Measurements from ENCODE around the gene PCDHGB3. TPM values are rescaled to one million over a fixed set of nuclear protein-coding genes. Genes with fewer than 3 reads are reported as not detected.
A peak's percentile ranks its signal among the peaks of the same experiment; 100 is the strongest.
"Not testable (repeated sequence)": the region's sequence is repeated elsewhere in the genome, so short reads cannot be mapped to it uniquely, and the experiment has no call there.

The PCDHGB3 gene
- 0.21 and 0.53 TPM in 2 replicates for total RNA-seq (2014; rRNA removed; shearing (Covaris generic))
- 0.46 and 0.91 TPM in 2 replicates for polyA plus RNA-seq (2015; cell fraction: cytosol; rRNA removed)
- polyA plus RNA-seq (2015; cell fraction: nucleus; rRNA removed): 0.33 and 1.0 TPM in 2 replicates

DNA sequence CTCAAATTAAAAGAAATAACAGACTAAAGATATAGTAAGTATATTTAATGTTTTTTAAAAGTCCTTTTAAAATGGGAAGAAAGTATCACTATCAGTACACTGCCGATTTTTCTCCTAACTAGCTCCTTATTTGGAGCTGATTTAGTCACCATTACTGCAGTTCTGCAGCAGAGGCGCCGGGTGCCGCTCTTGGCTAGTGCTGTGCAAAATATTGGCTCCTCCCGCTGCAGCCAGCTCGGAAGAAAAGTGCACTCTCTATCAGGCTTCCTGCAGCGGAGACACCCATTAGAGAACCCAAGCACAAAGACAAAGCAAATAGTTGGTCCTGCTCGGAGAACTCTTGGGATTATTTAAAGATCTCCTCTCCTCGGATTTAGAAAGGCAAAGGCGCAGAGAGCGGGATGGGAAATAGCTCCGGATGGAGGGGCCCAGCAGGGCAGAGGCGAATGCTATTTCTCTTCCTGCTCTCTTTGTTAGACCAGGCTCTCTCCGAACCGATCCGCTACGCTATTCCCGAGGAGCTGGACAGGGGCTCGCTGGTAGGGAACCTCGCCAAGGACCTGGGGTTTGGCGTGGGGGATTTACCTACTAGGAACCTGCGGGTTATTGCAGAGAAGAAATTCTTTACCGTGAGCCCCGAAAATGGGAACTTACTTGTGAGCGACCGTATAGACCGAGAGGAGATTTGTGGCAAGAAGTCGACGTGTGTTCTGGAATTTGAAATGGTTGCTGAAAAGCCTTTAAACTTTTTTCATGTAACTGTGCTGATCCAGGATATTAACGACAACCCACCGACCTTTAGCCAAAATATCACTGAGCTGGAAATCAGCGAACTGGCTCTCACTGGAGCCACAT is at the start of gene PCDHGB3:
Gene PCDHGB3, plus strand, starts transcription at position 249 of the 855 bp plus-strand sequence. Its CDS starts 153 bp downstream, at position 402.
- in situ Hi-C loops (cut with HindIII; ENCODE audit: low pct_unique_long_range_greater_than_20kb, low sequenced_read_pairs): no loop called here
- peak; percentile 33 for DNase-seq (ENCODE audit: low read depth, low spot score)

GRCh38 chr5:141322261-141322660 is 47.8 kb upstream of the PCDHGB3 start:
- in situ Hi-C loops (cut with HindIII; ENCODE audit: low pct_unique_long_range_greater_than_20kb, low sequenced_read_pairs): no loop called here
- DNase-seq (ENCODE audit: low read depth, low spot score): no peak

DNA sequence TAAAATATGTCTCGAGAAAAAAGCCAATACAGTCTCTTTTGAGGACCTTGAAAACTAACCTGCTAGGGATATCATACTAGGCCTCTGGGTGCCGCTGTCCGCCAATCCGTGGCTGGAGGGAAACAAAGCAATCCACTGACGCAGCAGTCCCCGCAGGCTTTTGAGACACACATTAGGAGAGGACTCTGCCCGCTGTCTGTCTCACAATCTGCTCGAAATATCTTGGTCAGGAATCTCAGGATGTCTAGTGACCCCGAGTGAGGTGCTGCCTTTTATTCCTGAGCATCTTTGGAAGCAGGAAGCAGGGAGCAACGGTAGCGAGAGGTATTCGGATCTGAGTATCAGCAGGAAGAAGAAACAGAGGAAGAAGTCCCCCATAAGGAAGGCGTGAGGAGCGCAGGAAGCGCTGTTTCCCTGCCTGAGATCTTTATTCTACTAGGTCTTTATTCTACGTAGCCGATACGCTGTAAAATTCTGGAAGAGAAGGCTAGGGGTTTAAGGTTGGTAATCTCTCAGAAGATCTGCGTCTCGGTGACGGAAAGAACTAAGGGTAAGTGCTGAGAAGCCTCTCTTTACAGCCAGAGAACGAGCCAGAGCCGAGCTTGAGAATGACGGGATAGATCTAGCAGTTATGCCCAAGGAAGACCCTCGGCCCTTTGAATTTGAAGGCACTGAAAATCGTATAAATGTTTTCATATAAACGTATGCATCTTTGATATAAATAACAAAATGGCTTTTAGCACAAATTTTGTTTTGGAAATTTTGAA is 43.8 kb upstream of the PCDHGB3 start:
- in situ Hi-C loops (cut with HindIII; ENCODE audit: low pct_unique_long_range_greater_than_20kb, low sequenced_read_pairs): no loop called here
- peak; percentile 76 for DNase-seq (ENCODE audit: low read depth, low spot score)

- no peak for DNase-seq (ENCODE audit: low read depth, low spot score)
- in situ Hi-C loops (cut with HindIII; ENCODE audit: low pct_unique_long_range_greater_than_20kb, low sequenced_read_pairs): no loop called here
Observed at GRCh38 chr5:141328231-141328630, 41.8 kb upstream of the PCDHGB3 start.

GRCh38 chr5:141330299-141331080 is 39.6 kb upstream of the PCDHGB3 start, which contains the start of gene PCDHGA1:
TSS of gene PCDHGA1 (plus strand) at chr5:141330514.
- DNase-seq (ENCODE audit: low read depth, low spot score): peak; percentile 60
- in situ Hi-C loops (cut with HindIII; ENCODE audit: low pct_unique_long_range_greater_than_20kb, low sequenced_read_pairs): no loop called here

DNA sequence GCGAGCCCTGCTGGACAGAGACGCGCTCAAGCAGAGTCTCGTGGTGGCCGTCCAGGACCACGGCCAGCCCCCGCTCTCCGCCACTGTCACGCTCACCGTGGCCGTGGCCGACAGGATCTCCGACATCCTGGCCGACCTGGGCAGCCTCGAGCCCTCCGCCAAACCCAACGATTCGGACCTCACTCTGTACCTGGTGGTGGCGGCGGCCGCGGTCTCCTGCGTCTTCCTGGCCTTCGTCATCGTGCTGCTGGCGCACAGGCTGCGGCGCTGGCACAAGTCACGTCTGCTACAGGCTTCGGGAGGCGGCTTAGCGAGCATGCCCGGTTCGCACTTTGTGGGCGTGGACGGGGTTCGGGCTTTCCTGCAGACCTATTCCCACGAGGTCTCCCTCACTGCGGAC is 37.5 kb upstream of the PCDHGB3 start:
- in situ Hi-C loops (cut with HindIII; ENCODE audit: low pct_unique_long_range_greater_than_20kb, low sequenced_read_pairs): not testable (repeated sequence)

DNA sequence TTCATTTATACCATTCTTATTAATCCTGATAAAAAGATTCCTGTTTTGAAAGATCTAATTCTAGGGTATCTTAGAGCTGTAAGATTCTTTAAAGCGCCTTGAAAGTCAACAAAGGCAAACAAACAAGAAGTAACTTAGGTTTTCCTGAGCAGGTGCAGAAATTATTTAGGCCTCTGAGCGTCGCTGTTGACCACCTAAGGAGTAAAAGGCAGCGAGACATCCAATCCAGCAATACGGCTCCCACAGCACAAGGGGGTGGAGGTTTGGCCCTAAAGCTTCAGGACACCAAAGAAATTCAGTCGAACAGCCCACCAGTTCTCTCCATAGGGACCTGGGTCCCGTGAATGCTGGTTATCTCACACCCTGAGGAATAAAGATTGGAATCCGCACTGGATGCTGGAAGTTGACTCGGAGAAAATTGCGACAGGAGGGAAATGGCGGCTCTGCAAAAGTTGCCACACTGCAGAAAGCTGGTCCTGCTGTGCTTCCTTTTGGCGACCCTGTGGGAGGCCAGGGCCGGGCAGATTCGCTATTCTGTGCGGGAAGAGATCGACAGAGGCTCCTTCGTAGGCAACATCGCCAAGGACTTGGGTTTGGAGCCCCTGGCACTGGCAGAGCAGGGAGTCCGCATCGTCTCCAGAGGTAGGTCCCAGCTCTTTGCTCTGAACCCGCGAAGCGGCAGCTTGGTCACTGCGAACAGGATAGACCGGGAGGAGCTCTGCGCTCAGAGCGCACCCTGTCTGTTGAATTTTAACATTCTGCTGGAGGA is 31.3 kb upstream of the PCDHGB3 start, which contains the start of gene PCDHGA2:
Gene PCDHGA2, plus strand, starts transcription at position 223 of the 769 bp plus-strand sequence.
- peak; percentile 69 for DNase-seq (ENCODE audit: low read depth, low spot score)

More for the DNA sequence above, 37.5 kb upstream of the PCDHGB3 start:
- not testable (repeated sequence) for DNase-seq (ENCODE audit: low read depth, low spot score)

GRCh38 chr5:141340781-141341354 is 29.2 kb upstream of the PCDHGB3 start:
- in situ Hi-C loops (cut with HindIII; ENCODE audit: low pct_unique_long_range_greater_than_20kb, low sequenced_read_pairs); DNase-seq (ENCODE audit: low read depth, low spot score): not testable (repeated sequence)

More for the DNA sequence above, 31.3 kb upstream of the PCDHGB3 start, which contains the start of gene PCDHGA2:
- in situ Hi-C loops (cut with HindIII; ENCODE audit: low pct_unique_long_range_greater_than_20kb, low sequenced_read_pairs): no loop called here

GRCh38 chr5:141342773-141343172 is 27.3 kb upstream of the PCDHGB3 start:
- in situ Hi-C loops (cut with HindIII; ENCODE audit: low pct_unique_long_range_greater_than_20kb, low sequenced_read_pairs): no loop called here
- no peak for DNase-seq (ENCODE audit: low read depth, low spot score)

DNA sequence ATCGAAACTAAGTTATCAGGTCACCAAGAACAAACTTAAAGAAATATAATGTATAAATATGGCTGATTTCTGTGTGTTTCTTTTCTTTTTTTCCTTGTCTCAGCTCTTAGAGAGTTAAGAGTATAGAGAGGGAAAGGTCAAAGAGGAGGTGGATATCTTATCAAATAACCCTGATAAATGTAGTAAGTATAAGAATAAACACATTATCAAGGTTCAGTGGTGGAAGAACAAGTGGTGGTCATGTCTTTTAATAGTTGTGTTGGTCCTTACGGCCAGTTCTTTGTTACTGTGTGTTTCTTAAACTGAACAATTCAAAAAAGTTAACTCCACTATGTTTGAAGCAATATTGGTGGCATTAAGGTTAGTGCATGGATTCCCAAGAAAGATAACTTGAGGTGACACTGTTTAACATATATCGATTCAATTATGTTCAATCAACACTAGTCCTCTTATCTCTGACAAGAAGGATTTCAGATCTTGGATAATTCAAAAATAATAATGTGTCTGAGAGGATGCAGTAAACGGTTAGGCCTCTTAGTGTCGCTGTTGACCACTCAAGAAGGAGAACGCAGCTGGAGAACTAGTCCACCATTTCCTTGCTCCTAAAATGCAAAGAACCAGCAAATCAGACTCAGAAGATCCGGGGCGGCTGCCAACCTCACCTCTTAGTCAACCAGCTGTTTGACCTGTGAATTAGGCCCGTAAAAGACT is 26.6 kb upstream of the PCDHGB3 start, which contains the start of gene PCDHGA3:
Gene PCDHGA3, plus strand, starts transcription at position 588 of the 711 bp plus-strand sequence. CDS start 205 bp downstream, outside the sequence.
- in situ Hi-C loops (cut with HindIII; ENCODE audit: low pct_unique_long_range_greater_than_20kb, low sequenced_read_pairs): no loop called here
- DNase-seq (ENCODE audit: low read depth, low spot score): peak; percentile 41

- in situ Hi-C loops (cut with HindIII; ENCODE audit: low pct_unique_long_range_greater_than_20kb, low sequenced_read_pairs): no loop called here
- DNase-seq (ENCODE audit: low read depth, low spot score): no peak
Observed at GRCh38 chr5:141343953-141344463, 26.0 kb upstream of the PCDHGB3 start.

- in situ Hi-C loops (cut with HindIII; ENCODE audit: low pct_unique_long_range_greater_than_20kb, low sequenced_read_pairs): no loop called here
- no peak for DNase-seq (ENCODE audit: low read depth, low spot score)
Observed at GRCh38 chr5:141345327-141345726, 24.7 kb upstream of the PCDHGB3 start.

DNA sequence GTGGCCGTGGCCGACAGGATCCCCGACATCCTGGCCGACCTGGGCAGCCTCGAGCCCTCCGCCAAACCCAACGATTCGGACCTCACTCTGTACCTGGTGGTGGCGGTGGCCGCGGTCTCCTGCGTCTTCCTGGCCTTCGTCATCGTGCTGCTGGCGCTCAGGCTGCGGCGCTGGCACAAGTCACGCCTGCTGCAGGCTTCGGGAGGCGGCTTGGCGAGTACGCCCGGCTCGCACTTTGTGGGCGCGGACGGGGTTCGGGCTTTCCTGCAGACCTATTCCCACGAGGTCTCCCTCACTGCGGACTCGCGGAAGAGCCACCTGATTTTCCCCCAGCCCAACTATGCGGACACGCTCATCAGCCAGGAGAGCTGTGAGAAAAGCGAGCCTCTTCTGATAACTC is 24.0 kb upstream of the PCDHGB3 start:
- in situ Hi-C loops (cut with HindIII; ENCODE audit: low pct_unique_long_range_greater_than_20kb, low sequenced_read_pairs); DNase-seq (ENCODE audit: low read depth, low spot score): not testable (repeated sequence)

- in situ Hi-C loops (cut with HindIII; ENCODE audit: low pct_unique_long_range_greater_than_20kb, low sequenced_read_pairs): no loop called here
- peak; percentile 75 for DNase-seq (ENCODE audit: low read depth, low spot score)
Observed at GRCh38 chr5:141349917-141350619, 20.0 kb upstream of the PCDHGB3 start, which contains the start of gene PCDHGB1. TSS of gene PCDHGB1 (plus strand) at chr5:141350099. CDS start at chr5:141350261, 162 bp downstream.

- in situ Hi-C loops (cut with HindIII; ENCODE audit: low pct_unique_long_range_greater_than_20kb, low sequenced_read_pairs): no loop called here
- no peak for DNase-seq (ENCODE audit: low read depth, low spot score)
Observed at GRCh38 chr5:141351591-141351990, 18.5 kb upstream of the PCDHGB3 start.
